DMS53 (cell line): ENCODE results near the gene TFF3.

Source experiments
- DNase-seq: peaks from one replicate; lab custom pipeline; 2025; lab: John Stamatoyannopoulos, UW

TFF3 gene

GRCh38 chr21:42346866-42347600 is 31.8 kb upstream of the TFF3 start:
- DNase-seq = no peak

GRCh38 chr21:42346441-42346840 is 31.2 kb upstream of the TFF3 start:
- no peak for DNase-seq

- DNase-seq = no peak
These were observed 29.4 kb upstream of the TFF3 start for GRCh38 chr21:42344631-42345030.

GRCh38 chr21:42343963-42344510 is 28.8 kb upstream of the TFF3 start:
- DNase-seq = no peak

GRCh38 chr21:42343556-42343955 is 28.3 kb upstream of the TFF3 start:
- no peak for DNase-seq

GRCh38 chr21:42343101-42343500 is 27.9 kb upstream of the TFF3 start:
- DNase-seq = no peak

GRCh38 chr21:42341776-42342542 is 26.8 kb upstream of the TFF3 start:
- peak; percentile 14 for DNase-seq

- DNase-seq = no peak
These were observed 25.2 kb upstream of the TFF3 start for GRCh38 chr21:42340187-42341050.

GRCh38 chr21:42338729-42339715 is 23.8 kb upstream of the TFF3 start:
- DNase-seq = no peak

- peak; percentile 93 for DNase-seq
These were observed 22.9 kb upstream of the TFF3 start for GRCh38 chr21:42337830-42338728.

GRCh38 chr21:42337276-42337675 is 22.1 kb upstream of the TFF3 start:
- DNase-seq = no peak

GRCh38 chr21:42336054-42336453 is 20.8 kb upstream of the TFF3 start:
- DNase-seq = no peak

GRCh38 chr21:42332557-42333317 is 17.5 kb upstream of the TFF3 start:
- DNase-seq = no peak

- DNase-seq = no peak
These were observed 16.5 kb upstream of the TFF3 start for GRCh38 chr21:42331660-42332059.

- DNase-seq = peak; percentile 65
These were observed 15.5 kb upstream of the TFF3 start for GRCh38 chr21:42330380-42331371.

GRCh38 chr21:42324896-42325295 is 9.7 kb upstream of the TFF3 start:
- DNase-seq = no peak

- DNase-seq = no peak
These were observed 6.6 kb upstream of the TFF3 start for GRCh38 chr21:42321845-42322244.

GRCh38 chr21:42321231-42321630 is 6.0 kb upstream of the TFF3 start:
- DNase-seq = no peak
